Right cardiac atrium (tissue), 5 donors: ENCODE data around the gene GRIK5. TPM values are rescaled to one million over a fixed set of nuclear protein-coding genes. Genes with fewer than 3 reads are reported as not detected.

Source experiments
- ATAC-seq, 2 donors: fragments of 200-7000 bp; cut with Tn5 transposase; one replicate each; pipeline versions ENCODE4 v1.8.0 to v1.9.1; 2020; ENCODE audit warnings: moderate library complexity in 2 of 2, mild to moderate bottlenecking in 1 of 2
- DNase-seq, 3 donors: peaks; one replicate each; pipeline ENCODE4 v3.0.0-alpha.2; 2020
- H3K27ac ChIP-seq: one replicate; pipeline ENCODE4 v1.5.1; 2013; ENCODE audit warnings: mild to moderate bottlenecking, low read length, control low read depth, moderate library complexity
- H3K27me3 ChIP-seq: one replicate; pipeline ENCODE4 v1.6.1; 2013; ENCODE audit not compliant: control insufficient read depth, insufficient read depth
- H3K4me1 ChIP-seq: one replicate; pipeline ENCODE4 v1.6.1; 2013; ENCODE audit warnings: low read length; ENCODE audit not compliant: control insufficient read depth, insufficient read depth
- H3K4me3 ChIP-seq: one replicate; pipeline ENCODE4 v1.5.1; 2013; ENCODE audit warnings: low read length, control low read depth
- H3K9me3 ChIP-seq: one replicate; pipeline ENCODE4 v1.6.1; 2013; ENCODE audit warnings: low read length; ENCODE audit not compliant: control insufficient read depth
- WGBS: extraction: QIAGEN DNeasy Blood & Tissue Kit; methylation state at CpG from one replicate; pipeline ENCODE4 v1.1.7; 2013; 5-methylcytosine and 5-hydroxymethylcytosine counted together
- intact Hi-C, 4 donors: fragments of 100-400 bp; cut with DNase I; formaldehyde crosslinking; loops; one replicate each; pipeline versions ENCODE4 v1.11.0 to v1.14.0; 2022 to 2023
- polyA plus RNA-seq: library from polyadenylated mRNA; stranded (reverse); fragments of 200-250 nt; gene quantifications from one replicate; pipeline ENCODE4 v1.2.3, GENCODE V29; 2013
- total RNA-seq, 4 donors: library from RNA; stranded (reverse); fragmentation: NEBNext Ultra II Directional; extraction: Animal tissue kit (Norgen Biotek cat#: 25700); gene quantifications; one replicate each; pipeline ENCODE4 v1.2.1, GENCODE V29; 2021
- donor health status: healthy with polysubstance abuse.
- donor health status: DM: no; HTN: yes; CAD: no.
- donor health status: DM: no; HTN: no; CAD: no.
- donor health status: DM: no; HTN: yes; CAD: no; lungs with severe emphysema.
- donor health status: DM: yes; HTN: yes; CAD: no.

GRIK5 gene
- total and polyA plus RNA-seq, 5 donors: 8.9 to 18.3 (median 13.8) TPM

DNA sequence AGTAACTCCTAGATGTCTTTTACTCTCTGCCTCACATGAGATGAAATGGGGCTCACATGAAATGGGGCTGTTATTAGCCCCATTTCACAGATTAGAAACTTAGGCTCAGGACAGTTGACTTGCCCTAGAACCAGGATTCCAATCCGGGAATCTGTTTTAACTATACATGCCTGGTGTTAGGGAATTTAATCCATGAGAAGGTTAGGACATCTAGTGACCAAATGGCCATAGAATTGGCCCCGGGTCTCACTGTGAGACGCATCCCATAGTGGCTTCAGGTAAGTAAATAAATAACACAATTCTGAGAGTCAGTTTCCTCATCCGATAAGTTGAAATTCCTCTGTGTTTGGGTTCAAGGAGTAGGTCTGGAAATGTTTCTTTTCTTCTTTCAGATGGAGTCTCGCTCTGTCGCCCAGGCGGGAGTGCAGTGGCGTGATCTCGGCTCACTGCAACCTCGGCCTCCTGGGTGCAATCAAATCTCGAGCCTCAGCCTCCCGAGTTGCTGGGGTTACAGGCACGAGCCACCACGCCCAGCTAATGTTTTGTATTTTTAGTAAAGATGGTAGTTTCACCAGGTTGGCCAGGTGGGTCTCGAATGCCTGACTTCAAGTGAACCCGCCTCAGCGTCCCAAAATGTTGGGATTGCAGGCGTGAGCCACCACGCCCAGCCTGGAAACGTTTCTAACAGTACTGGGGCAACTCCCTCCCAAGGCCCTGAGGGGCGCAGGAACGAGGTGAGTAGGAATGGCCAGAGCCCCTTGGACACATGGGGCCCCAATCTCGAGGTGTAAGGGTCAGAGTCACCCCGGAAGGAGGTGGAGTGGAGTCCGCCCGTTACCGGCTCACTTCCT lies 4.7 kb upstream of the GRIK5 start:
- DNase-seq (no peak), ATAC-seq (peak in 1 of 2 donors; percentile 4)
- peak overlapping the region; percentile 96 for H3K27ac ChIP-seq
- intact Hi-C loops: no loop called here
- H3K4me1 ChIP-seq: no peaks in the 10 kb centered on the region
- peak overlapping the region; percentile 64 for H3K4me3 ChIP-seq
- H3K27me3 ChIP-seq: no peaks in the 10 kb centered on the region
- H3K9me3 ChIP-seq: no peaks in the 10 kb centered on the region
- WGBS: 67% methylated on average over 27 of the region's 27 CpGs

- H3K4me3 ChIP-seq: no peak overlapping the region
- H3K4me1 ChIP-seq: peaks cover 3% of the 10 kb centered on the region
- no peaks in the 10 kb centered on the region for H3K27me3 ChIP-seq
- intact Hi-C loops: no loop called here
- DNase-seq (no peak), ATAC-seq (no peak)
- no peak overlapping the region for H3K27ac ChIP-seq
- 92% methylated on average over 12 of the region's 12 CpGs for WGBS
- no peaks in the 10 kb centered on the region for H3K9me3 ChIP-seq
These were observed 1.2 kb upstream of the GRIK5 start for GRCh38 chr19:42071247-42071646.

DNA sequence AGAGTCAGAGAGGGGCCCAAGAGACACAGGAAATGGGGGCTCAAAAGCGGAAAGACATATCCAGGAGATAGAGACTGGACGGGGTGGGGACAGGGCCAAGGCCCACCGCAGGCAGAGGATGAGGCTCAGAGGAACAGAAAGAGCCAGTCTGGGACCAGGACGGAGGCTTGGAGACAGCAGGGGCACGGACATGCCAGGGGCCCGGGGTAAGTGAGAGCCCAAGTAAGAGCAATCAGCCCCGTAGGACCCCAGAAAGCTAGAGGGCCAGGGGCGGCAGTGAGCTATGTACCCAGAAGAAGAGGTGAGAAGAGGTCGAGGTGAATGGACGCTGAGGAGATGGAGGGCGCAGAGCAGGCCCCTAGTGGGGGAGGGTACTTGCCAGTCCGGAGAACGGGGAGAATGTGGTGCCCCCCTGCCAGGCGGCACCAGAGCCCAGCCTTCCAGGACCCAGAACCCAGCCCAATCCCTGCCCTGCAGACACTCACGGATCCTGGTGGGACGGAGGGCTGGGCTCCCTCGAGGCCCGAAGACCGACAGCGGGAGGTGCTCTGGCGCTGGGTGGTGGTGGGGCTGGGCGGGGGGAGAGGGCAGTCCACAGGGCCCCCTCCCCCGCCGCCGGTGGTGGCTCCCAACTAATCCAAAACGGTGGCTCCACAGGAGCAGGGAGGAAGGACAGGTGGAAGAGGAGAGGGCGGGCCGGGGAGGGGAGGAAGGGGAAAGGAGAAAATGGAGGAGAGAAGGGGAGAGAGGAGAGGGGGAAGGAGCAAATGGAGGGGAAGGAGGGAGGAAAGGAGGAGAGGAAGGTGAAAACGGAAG lies 1.0 kb downstream of the GRIK5 start:
- intact Hi-C loops: no loop called here
- H3K4me1 ChIP-seq: peaks cover 3% of the 10 kb centered on the region
- ATAC-seq (peak in 1 of 2 donors; percentile 8), DNase-seq (no peak)
- no peaks in the 10 kb centered on the region for H3K9me3 ChIP-seq
- H3K4me3 ChIP-seq: peak overlapping the region; percentile 47
- H3K27ac ChIP-seq: no peak overlapping the region
- WGBS: 16% methylated on average over 29 of the region's 29 CpGs
- H3K27me3 ChIP-seq: no peaks in the 10 kb centered on the region

GRCh38 chr19:42068361-42068755 lies 1.6 kb downstream of the GRIK5 start:
- 37% methylated on average over 8 of the region's 8 CpGs for WGBS
- Histone ChIP-seq H3K4me3 (no peak overlapping the region), H3K27me3 (no peaks in the 10 kb centered on the region), H3K27ac (no peak overlapping the region), H3K4me1 (peaks cover 3% of the 10 kb centered on the region), H3K9me3 (no peaks in the 10 kb centered on the region)
- ATAC-seq: no peak
- intact Hi-C loops: no loop called here
- DNase-seq: no peak

DNA sequence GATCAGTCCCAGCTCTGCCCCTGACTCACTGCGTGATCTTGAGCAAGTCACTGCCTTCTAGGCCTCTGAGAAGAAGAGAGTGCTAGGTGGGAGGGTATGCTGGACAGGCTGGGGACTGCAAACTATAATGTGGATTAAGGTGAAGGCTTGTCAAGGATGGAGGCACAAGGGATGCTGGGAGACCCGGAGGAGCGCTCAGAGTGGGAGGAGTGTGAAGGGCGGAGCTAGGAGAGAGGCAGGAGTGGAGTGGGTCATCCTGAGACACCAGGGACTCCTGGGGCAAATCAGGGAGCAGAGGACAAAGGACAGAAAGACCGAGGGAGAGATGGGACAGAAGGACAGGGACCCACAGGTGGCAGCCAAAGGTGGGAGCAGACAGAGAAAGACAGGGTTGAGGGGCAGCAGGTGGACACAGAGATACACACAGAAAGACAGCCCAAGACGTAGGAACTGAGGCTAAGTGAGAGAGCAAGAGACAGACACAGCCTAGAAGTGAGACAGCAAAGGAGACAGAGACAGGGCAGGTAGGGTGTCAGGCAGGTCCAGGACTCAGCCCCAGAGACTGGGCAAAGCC lies 2.6 kb downstream of the GRIK5 start:
- H3K4me1 ChIP-seq: peaks cover 3% of the 10 kb centered on the region
- WGBS: 75% methylated on average over 6 of the region's 6 CpGs
- ATAC-seq (no peak), DNase-seq (no peak)
- H3K4me3 ChIP-seq: no peak overlapping the region
- no peaks in the 10 kb centered on the region for H3K27me3 ChIP-seq
- H3K27ac ChIP-seq: no peak overlapping the region
- H3K9me3 ChIP-seq: no peaks in the 10 kb centered on the region
- intact Hi-C loops: no loop called here

DNA sequence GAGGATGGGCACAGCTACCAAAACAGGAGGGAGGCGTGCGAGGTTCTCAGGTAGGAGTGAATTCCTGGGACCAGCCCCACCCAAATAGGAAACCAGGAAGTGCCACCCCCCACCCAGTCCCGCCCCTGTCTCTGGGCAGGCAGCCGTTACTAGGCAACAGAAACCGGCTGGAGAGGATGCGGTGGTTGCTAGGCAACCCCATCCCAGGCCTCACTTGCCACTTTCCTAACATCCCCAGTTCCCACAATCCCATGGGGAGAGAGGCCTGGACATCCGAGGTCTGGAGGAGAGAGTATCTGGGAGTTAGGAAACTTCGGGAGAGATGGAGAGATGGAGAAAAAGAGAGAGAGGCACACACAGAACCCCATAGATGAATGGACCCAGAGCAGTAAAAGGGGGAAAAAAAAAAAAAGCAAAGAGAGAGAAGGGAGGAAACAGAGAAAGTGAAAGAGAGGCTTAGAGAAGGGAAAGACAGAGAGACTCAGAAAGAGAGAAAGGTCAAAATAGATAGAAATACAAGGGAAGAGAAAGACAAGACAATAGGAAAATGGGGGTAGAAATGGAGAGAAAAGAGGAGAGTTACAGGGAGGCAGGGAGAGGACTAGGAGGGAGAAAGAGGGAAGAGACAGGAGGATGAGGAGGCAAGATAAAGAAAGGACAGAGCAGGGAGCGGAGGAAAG lies 3.8 kb downstream of the GRIK5 start:
- no peak overlapping the region for H3K27ac ChIP-seq
- H3K27me3 ChIP-seq: no peaks in the 10 kb centered on the region
- 44% methylated on average over 9 of the region's 9 CpGs for WGBS
- intact Hi-C loops: no loop called here
- peaks cover 3% of the 10 kb centered on the region for H3K4me1 ChIP-seq
- ATAC-seq (no peak), DNase-seq (no peak)
- no peaks in the 10 kb centered on the region for H3K9me3 ChIP-seq
- no peak overlapping the region for H3K4me3 ChIP-seq

GRCh38 chr19:42065511-42065910 lies 4.5 kb downstream of the GRIK5 start:
- Histone ChIP-seq H3K4me3 (no peak overlapping the region), H3K27ac (no peak overlapping the region), H3K9me3 (no peaks in the 10 kb centered on the region), H3K27me3 (no peaks in the 10 kb centered on the region), H3K4me1 (peaks cover 3% of the 10 kb centered on the region)
- no peak for ATAC-seq
- WGBS: 87% methylated on average over 9 of the region's 9 CpGs
- DNase-seq: no peak
- intact Hi-C loops: no loop called here

DNA sequence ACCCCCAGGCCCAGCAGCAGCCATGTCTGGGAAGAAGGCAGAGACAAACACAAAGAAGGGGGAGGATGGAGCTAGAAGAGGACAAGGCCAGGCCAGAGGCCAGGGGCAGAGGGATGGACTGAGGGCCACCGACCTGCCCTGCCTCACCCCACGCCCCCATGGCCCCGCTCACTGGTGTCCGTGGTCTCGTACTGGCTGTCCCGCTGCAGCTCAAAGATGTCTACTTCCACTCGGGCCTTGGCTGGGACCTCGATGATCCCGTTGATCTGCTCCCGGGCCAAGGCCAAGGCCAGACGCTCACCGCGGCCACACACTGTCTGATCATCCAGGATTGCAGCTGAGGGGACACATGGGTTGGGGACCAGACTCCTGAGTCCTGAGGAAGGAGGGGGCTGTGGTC lies 5.0 kb downstream of the GRIK5 start:
- no peak for DNase-seq
- Histone ChIP-seq H3K4me3 (no peak overlapping the region), H3K4me1 (peaks cover 3% of the 10 kb centered on the region), H3K9me3 (no peaks in the 10 kb centered on the region), H3K27ac (no peak overlapping the region), H3K27me3 (no peaks in the 10 kb centered on the region)
- no peak for ATAC-seq
- WGBS: 88% methylated on average over 13 of the region's 13 CpGs
- intact Hi-C loops: no loop called here

DNA sequence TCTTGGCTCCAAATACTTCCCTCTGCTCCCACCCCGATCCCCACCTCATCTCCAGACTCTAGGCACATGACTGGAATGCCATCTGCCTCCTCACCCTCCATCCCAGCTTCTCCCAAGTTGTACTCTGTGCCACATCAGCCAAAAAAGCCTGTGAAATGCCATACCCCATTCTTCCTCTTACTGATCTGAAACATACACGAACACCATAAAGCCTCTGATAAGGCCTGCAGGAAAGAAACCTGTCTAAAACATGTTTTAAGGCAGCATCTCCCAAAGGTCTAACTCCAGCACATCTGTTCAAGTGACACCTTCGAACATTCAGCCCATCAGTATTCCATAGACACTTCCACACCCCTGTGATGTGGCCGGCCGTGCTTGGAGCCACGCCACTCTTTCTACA lies 5.6 kb downstream of the GRIK5 start:
- peaks cover 3% of the 10 kb centered on the region for H3K4me1 ChIP-seq
- ATAC-seq: no peak
- 74% methylated on average over 6 of the region's 6 CpGs for WGBS
- H3K27ac ChIP-seq: no peak overlapping the region
- DNase-seq: no peak
- no peaks in the 10 kb centered on the region for H3K9me3 ChIP-seq
- H3K27me3 ChIP-seq: no peaks in the 10 kb centered on the region
- H3K4me3 ChIP-seq: no peak overlapping the region
- intact Hi-C loops: no loop called here

- DNase-seq (no peak), ATAC-seq (no peak)
- no peaks in the 10 kb centered on the region for H3K27me3 ChIP-seq
- no peak overlapping the region for H3K27ac ChIP-seq
- 96% methylated on average over 16 of the region's 16 CpGs for WGBS
- no peaks in the 10 kb centered on the region for H3K4me1 ChIP-seq
- no peaks in the 10 kb centered on the region for H3K9me3 ChIP-seq
- intact Hi-C loops: no loop called here
- H3K4me3 ChIP-seq: no peak overlapping the region
These were observed 7.6 kb downstream of the GRIK5 start for GRCh38 chr19:42062381-42062780.

DNA sequence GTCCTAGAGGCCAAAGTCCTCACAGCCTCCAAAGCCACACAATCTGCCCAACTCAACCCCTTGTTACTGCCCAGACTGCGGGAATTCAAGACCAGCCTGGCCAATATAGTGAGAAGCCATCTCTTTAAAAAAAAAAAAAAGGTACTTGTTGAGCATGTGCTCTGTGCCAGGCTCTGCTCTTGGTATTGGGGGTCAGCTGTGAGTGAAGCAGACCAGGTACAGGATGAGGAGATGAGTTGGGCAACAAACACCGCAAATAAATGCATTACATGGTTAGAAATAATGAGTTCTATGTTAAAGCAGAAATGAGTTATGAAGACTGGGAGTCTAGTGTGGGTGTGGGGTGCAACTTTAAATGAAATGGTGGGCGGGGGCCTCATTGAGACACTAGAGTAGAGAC lies 9.9 kb downstream of the GRIK5 start:
- no peak for ATAC-seq
- Histone ChIP-seq H3K27me3 (no peaks in the 10 kb centered on the region), H3K4me1 (no peaks in the 10 kb centered on the region), H3K9me3 (no peaks in the 10 kb centered on the region), H3K4me3 (no peak overlapping the region), H3K27ac (no peak overlapping the region)
- DNase-seq: no peak
- WGBS: 92% methylated on average over 3 of the region's 3 CpGs
- intact Hi-C loops: no loop called here
